Neural cell (in vitro differentiated cells): ENCODE results near the gene PKP2. TPM values are rescaled to one million over a fixed set of nuclear protein-coding genes. Genes with fewer than 3 reads are reported as not detected.

Experiments
- H2AFZ ChIP-seq: fragments of 200-600, 300-800 bp; sonication (generic), shearing (Covaris generic); 2 replicates; pipeline ENCODE4 v1.6.0; 2014; ENCODE audit warnings: low read depth, mild to moderate bottlenecking, antibody characterized with exemption, low read length, moderate library complexity
- H3F3A ChIP-seq: fragments of 200-600 bp; shearing (Covaris generic); 2 replicates; pipeline ENCODE4 v1.6.1; 2016; ENCODE audit warnings: mild to moderate bottlenecking, moderate library complexity, mixed read lengths, antibody characterized with exemption, low read length; ENCODE audit not compliant: insufficient read depth, poor library complexity, severe bottlenecking
- H3K27ac ChIP-seq: fragments of 200-600, 300-800 bp; sonication (generic), shearing (Covaris generic); 2 replicates; pipeline ENCODE4 v1.5.1; 2014; ENCODE audit warnings: mild to moderate bottlenecking, low read length, moderate library complexity
- H3K27me3 ChIP-seq: fragments of 300-800, 200-600 bp; sonication (generic), shearing (Covaris generic); 2 replicates; pipeline ENCODE4 v1.6.0; 2014; ENCODE audit warnings: mild to moderate bottlenecking, low read depth, low read length, moderate library complexity; ENCODE audit not compliant: insufficient read depth
- H3K36me3 ChIP-seq: fragments of 300-800, 200-600 bp; sonication (generic), shearing (Covaris generic); 2 replicates; pipeline ENCODE4 v1.5.1; 2014; ENCODE audit warnings: mild to moderate bottlenecking, antibody characterized with exemption, low read length, moderate library complexity; ENCODE audit not compliant: insufficient read depth
- H3K4me2 ChIP-seq: fragments of 300-800, 200-600 bp; sonication (generic), shearing (Covaris generic); 2 replicates; pipeline ENCODE4 v1.6.0; 2014; ENCODE audit warnings: mild to moderate bottlenecking, low read length
- H3K4me3 ChIP-seq: fragments of 300-800, 200-600 bp; sonication (generic), shearing (Covaris generic); 2 replicates; pipeline ENCODE4 v1.5.1; 2014; ENCODE audit warnings: mild to moderate bottlenecking, low read length, moderate library complexity
- H3K79me2 ChIP-seq: fragments of 200-600 bp; shearing (Covaris generic); replicated peaks from 2 replicates; pipeline ENCODE4 v1.6.0; 2014; ENCODE audit warnings: mild to moderate bottlenecking, low read length, moderate library complexity; ENCODE audit not compliant: insufficient read depth
- H3K9ac ChIP-seq: fragments of 300-800, 200-600 bp; sonication (generic), shearing (Covaris generic); 2 replicates; pipeline ENCODE4 v1.6.1; 2016; ENCODE audit warnings: mild to moderate bottlenecking, low read length, mixed read lengths
- H3K9me2 ChIP-seq: fragments of 200-600 bp; shearing (Covaris generic); 2 replicates; pipeline ENCODE4 v1.6.1; 2016; ENCODE audit warnings: mild to moderate bottlenecking, low read length, mixed read lengths; ENCODE audit not compliant: insufficient read depth
- H3K9me3 ChIP-seq: fragments of 200-600, 300-800 bp; sonication (generic), shearing (Covaris generic); 2 replicates; pipeline ENCODE4 v1.6.1; 2016; ENCODE audit warnings: mild to moderate bottlenecking, mixed run types, low read length, moderate library complexity, mixed read lengths
- H4K20me1 ChIP-seq: fragments of 200-600 bp; shearing (Covaris generic); 2 replicates; pipeline ENCODE4 v1.6.1; 2016; ENCODE audit warnings: mild to moderate bottlenecking, mixed run types; ENCODE audit not compliant: insufficient read depth
- CTCF ChIP-seq: fragments of 450-650 bp; IDR thresholded peaks from 2 replicates; pipeline ENCODE4 v1.5.1; 2014; ENCODE audit warnings: antibody characterized with exemption, mild to moderate bottlenecking, moderate library complexity; ENCODE audit not compliant: poor library complexity, severe bottlenecking
- EP300 ChIP-seq: fragments of 450-650 bp; conservative IDR thresholded peaks from 2 replicates; pipeline ENCODE4 v1.6.1; 2014; ENCODE audit warnings: antibody characterized with exemption, mild to moderate bottlenecking, moderate library complexity; ENCODE audit not compliant: poor library complexity, severe bottlenecking
- EZH2 ChIP-seq: fragments of 200-600, 300-800 bp; shearing (Covaris generic), sonication (generic); IDR thresholded peaks from 2 replicates; pipeline ENCODE4 v1.6.1; 2014; ENCODE audit warnings: antibody characterized with exemption, low read length, borderline replicate concordance, mild to moderate bottlenecking; ENCODE audit not compliant: insufficient read depth, poor library complexity, severe bottlenecking
- MXI1 ChIP-seq: fragments of 450-650 bp; conservative IDR thresholded peaks from 2 replicates; pipeline ENCODE4 v1.6.1; 2014; ENCODE audit warnings: antibody characterized with exemption, mild to moderate bottlenecking; ENCODE audit not compliant: poor library complexity, severe bottlenecking
- POLR2AphosphoS5 ChIP-seq: IDR thresholded peaks from 2 replicates; pipeline ENCODE4 v1.6.1; 2012
- RAD21 ChIP-seq: fragments of 450-650 bp; conservative IDR thresholded peaks from 2 replicates; pipeline ENCODE4 v1.6.1; 2014; ENCODE audit warnings: antibody characterized with exemption, mild to moderate bottlenecking, moderate library complexity
- REST ChIP-seq: IDR thresholded peaks from 2 replicates; pipeline ENCODE4 v1.6.1; 2012; ENCODE audit warnings: borderline replicate concordance
- SMC3 ChIP-seq: fragments of 450-650 bp; conservative IDR thresholded peaks from 2 replicates; pipeline ENCODE4 v1.6.1; 2014; ENCODE audit warnings: antibody characterized with exemption, mild to moderate bottlenecking, moderate library complexity; ENCODE audit not compliant: poor library complexity
- TAF1 ChIP-seq: IDR thresholded peaks from 2 replicates; pipeline ENCODE4 v1.6.1; 2012; ENCODE audit warnings: low read depth
- polyA plus RNA-seq: library from polyadenylated mRNA; depleted of rRNA; stranded (reverse); fragments of >200 nt; gene quantifications from 2 replicates; pipeline ENCODE4 v1.2.3, GENCODE V29; 2014

PKP2 gene
- polyA plus RNA-seq, 1 donor from 2014 or later = 4.0 TPM

- H3K36me3 ChIP-seq = no peaks in the 10 kb centered on the region
- H3K9me2 ChIP-seq = no peaks in the 10 kb centered on the region
- no peaks in the 10 kb centered on the region for H3K9me3 ChIP-seq
- H2AFZ ChIP-seq = no peak overlapping the region
- no peaks in the 10 kb centered on the region for H4K20me1 ChIP-seq
- H3K27me3 ChIP-seq = no peaks in the 10 kb centered on the region
- no peak overlapping the region for H3K9ac ChIP-seq
- no peak overlapping the region for H3K4me2 ChIP-seq
- H3K27ac ChIP-seq = no peak overlapping the region
- H3K4me3 ChIP-seq = no peak overlapping the region
- no peaks in the 10 kb centered on the region for H3F3A ChIP-seq
- no peaks in the 10 kb centered on the region for H3K79me2 ChIP-seq
- TF ChIP-seq REST (no peak), EP300 (no peak), TAF1 (no peak), RAD21 (no peak), CTCF (no peak), EZH2 (no peak), POLR2AphosphoS5 (no peak), SMC3 (no peak), MXI1 (no peak)
Measured at GRCh38 chr12:32859389-32859788, 37.2 kb downstream of the PKP2 start.

GRCh38 chr12:32854716-32855115 lies 41.9 kb downstream of the PKP2 start:
- Histone ChIP-seq H3K79me2 (no peaks in the 10 kb centered on the region), H3K27ac (no peak overlapping the region), H3K4me3 (no peak overlapping the region), H3F3A (no peaks in the 10 kb centered on the region), H4K20me1 (no peaks in the 10 kb centered on the region), H3K4me2 (no peak overlapping the region), H3K27me3 (no peaks in the 10 kb centered on the region), H2AFZ (no peak overlapping the region), H3K9ac (no peak overlapping the region), H3K9me2 (no peaks in the 10 kb centered on the region), H3K9me3 (no peaks in the 10 kb centered on the region), H3K36me3 (no peaks in the 10 kb centered on the region)
- no peak for TF ChIP-seq RAD21
- TF ChIP-seq EP300 = no peak
- TF ChIP-seq REST = no peak
- TF ChIP-seq POLR2AphosphoS5 = no peak
- TF ChIP-seq TAF1 = no peak
